Neural crest cell (in vitro differentiated cells): ENCODE measurements around the gene HDAC4. TPM values are rescaled to one million over a fixed set of nuclear protein-coding genes. Genes with fewer than 3 reads are reported as not detected.

Experiments used
- DNase-seq: peaks from one replicate; pipeline ENCODE4 v3.0.0; 2021; ENCODE audit warnings: low read depth, mixed read lengths, low spot score
- H3K27ac Mint-ChIP-seq: one replicate; pipeline ENCODE4 v1.8.0; 2021; ENCODE audit warnings: mild to moderate bottlenecking, mixed read lengths; ENCODE audit not compliant: unreplicated experiment
- H3K27me3 Mint-ChIP-seq: 2 replicates; pipeline ENCODE4 v1.8.0; 2021; ENCODE audit warnings: low read depth, mild to moderate bottlenecking, mixed read lengths
- H3K36me3 Mint-ChIP-seq: 2 replicates; pipeline ENCODE4 v1.8.0; 2021; ENCODE audit warnings: low read depth, mild to moderate bottlenecking, mixed read lengths
- H3K4me1 Mint-ChIP-seq: 2 replicates; pipeline ENCODE4 v1.8.0; 2021; ENCODE audit warnings: mixed read lengths
- H3K4me3 Mint-ChIP-seq: one replicate; pipeline ENCODE4 v1.8.0; 2021; ENCODE audit warnings: mild to moderate bottlenecking, mixed read lengths
- H3K9me3 Mint-ChIP-seq: 2 replicates; pipeline ENCODE4 v1.8.0; 2021; ENCODE audit warnings: mixed read lengths
- CTCF ChIP-seq: fragments of 200-600 bp; sonication (generic); conservative IDR thresholded peaks from 2 replicates; pipeline ENCODE4 v1.5.0; 2021; ENCODE audit warnings: antibody characterized with exemption, mild to moderate bottlenecking
- total RNA-seq: library from RNA; stranded (reverse); gene quantifications from 2 replicates; pipeline ENCODE4 v1.2.1, GENCODE V29; 2021

Gene HDAC4
- total RNA-seq, 1 donor from 2014 or later: 52.1 TPM

- no peak for TF ChIP-seq CTCF
- Mint-ChIP-seq H3K27me3 (no peaks in the 10 kb centered on the region), H3K4me1 (peaks cover 84% of the 10 kb centered on the region), H3K9me3 (no peaks in the 10 kb centered on the region), H3K4me3 (peak overlapping the region; percentile 41), H3K36me3 (peaks cover 8% of the 10 kb centered on the region), H3K27ac (peak overlapping the region; percentile 35)
- DNase-seq: no peak
Observed at GRCh38 chr2:239199041-239199768, 201.6 kb downstream of the HDAC4 start.

GRCh38 chr2:239198221-239198620 is 202.6 kb downstream of the HDAC4 start:
- Mint-ChIP-seq H3K36me3 (peaks cover 8% of the 10 kb centered on the region), H3K4me3 (no peak overlapping the region), H3K27ac (peak overlapping the region; percentile 60), H3K27me3 (no peaks in the 10 kb centered on the region), H3K4me1 (peaks cover 83% of the 10 kb centered on the region), H3K9me3 (no peaks in the 10 kb centered on the region)
- no peak for TF ChIP-seq CTCF
- DNase-seq: no peak

- Mint-ChIP-seq H3K4me1 (peaks cover 86% of the 10 kb centered on the region), H3K36me3 (peaks cover 8% of the 10 kb centered on the region), H3K4me3 (peak overlapping the region; percentile 57), H3K27ac (peak overlapping the region; percentile 97), H3K9me3 (no peaks in the 10 kb centered on the region), H3K27me3 (no peaks in the 10 kb centered on the region)
- no peak for DNase-seq
- no peak for TF ChIP-seq CTCF
Observed at GRCh38 chr2:239197146-239197545, 203.7 kb downstream of the HDAC4 start.

- H3K4me1 Mint-ChIP-seq: peaks cover 86% of the 10 kb centered on the region
- peak overlapping the region; percentile 67 for H3K4me3 Mint-ChIP-seq
- peak overlapping the region; percentile 97 for H3K27ac Mint-ChIP-seq
- no peaks in the 10 kb centered on the region for H3K27me3 Mint-ChIP-seq
- DNase-seq: no peak
- peaks cover 8% of the 10 kb centered on the region for H3K36me3 Mint-ChIP-seq
- no peaks in the 10 kb centered on the region for H3K9me3 Mint-ChIP-seq
- no peak for TF ChIP-seq CTCF
Observed at GRCh38 chr2:239196474-239197021, 204.3 kb downstream of the HDAC4 start.

- no peak for TF ChIP-seq CTCF
- H3K4me3 Mint-ChIP-seq: peak overlapping the region; percentile 67
- peaks cover 8% of the 10 kb centered on the region for H3K36me3 Mint-ChIP-seq
- DNase-seq: no peak
- H3K4me1 Mint-ChIP-seq: peaks cover 83% of the 10 kb centered on the region
- no peaks in the 10 kb centered on the region for H3K27me3 Mint-ChIP-seq
- peak overlapping the region; percentile 97 for H3K27ac Mint-ChIP-seq
- H3K9me3 Mint-ChIP-seq: no peaks in the 10 kb centered on the region
Observed at GRCh38 chr2:239195992-239196391, 204.8 kb downstream of the HDAC4 start.
